IPS-NIHi7 (cell line): ENCODE results near the gene ATXN7L1.
A peak's percentile ranks its signal among the peaks of the same experiment; 100 is the strongest.

Experiments used
- DNase-seq: peaks from one replicate; pipeline ENCODE4 v3.0.0; 2012; ENCODE audit warnings: mixed read lengths; ENCODE audit errors: extremely low spot score

ATXN7L1 gene

DNA sequence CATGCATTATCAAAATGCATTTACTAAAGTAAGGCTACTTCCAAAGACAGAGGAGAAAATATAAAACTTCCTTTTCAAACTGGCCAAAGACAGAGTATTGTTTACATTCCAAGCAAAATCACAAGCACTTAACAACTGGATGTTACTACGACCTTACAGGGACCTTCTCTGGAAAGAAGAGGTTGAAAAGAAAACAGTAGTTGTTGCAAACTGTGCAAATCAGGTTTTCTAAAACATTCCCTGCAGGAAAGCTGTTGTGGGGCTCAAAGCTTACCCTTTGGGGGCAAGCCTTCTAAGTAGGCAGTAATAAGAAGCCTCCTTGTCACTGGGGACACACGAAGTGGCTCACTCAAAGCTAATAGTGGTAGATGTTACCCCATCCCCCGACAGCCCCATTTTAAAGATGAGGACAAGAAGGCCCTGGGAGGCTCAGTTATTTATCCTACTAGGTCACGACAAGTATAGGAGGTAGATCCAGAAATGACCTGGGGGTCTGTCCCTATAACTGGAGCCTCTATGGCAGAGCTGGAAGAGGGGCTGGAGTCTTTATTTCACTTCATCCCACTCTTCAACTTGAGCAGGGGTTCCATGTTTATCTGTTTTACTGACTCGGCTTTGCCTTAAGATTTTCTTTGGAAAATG, 46.6 kb downstream of the ATXN7L1 start:
- DNase-seq, result no peak

DNA sequence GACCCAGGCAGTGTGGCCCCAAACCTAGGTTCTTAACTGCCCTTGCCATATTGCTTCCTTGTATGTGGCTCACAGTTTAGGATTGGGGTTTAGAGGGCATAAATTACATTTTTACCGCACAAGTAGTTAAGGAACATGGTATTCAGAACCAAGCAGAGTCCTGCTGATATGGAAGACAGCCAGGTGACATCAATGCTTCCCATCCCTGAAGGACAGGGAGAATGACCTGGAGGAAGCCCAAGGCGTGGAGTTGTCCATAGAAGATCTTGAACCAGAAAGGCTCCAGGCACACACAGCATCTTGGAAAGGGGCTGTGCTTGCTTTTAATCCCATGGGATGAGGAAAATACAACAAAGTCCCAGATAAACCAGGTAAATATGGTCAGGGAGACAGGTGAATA, 48.3 kb downstream of the ATXN7L1 start:
- no peak for DNase-seq

DNA sequence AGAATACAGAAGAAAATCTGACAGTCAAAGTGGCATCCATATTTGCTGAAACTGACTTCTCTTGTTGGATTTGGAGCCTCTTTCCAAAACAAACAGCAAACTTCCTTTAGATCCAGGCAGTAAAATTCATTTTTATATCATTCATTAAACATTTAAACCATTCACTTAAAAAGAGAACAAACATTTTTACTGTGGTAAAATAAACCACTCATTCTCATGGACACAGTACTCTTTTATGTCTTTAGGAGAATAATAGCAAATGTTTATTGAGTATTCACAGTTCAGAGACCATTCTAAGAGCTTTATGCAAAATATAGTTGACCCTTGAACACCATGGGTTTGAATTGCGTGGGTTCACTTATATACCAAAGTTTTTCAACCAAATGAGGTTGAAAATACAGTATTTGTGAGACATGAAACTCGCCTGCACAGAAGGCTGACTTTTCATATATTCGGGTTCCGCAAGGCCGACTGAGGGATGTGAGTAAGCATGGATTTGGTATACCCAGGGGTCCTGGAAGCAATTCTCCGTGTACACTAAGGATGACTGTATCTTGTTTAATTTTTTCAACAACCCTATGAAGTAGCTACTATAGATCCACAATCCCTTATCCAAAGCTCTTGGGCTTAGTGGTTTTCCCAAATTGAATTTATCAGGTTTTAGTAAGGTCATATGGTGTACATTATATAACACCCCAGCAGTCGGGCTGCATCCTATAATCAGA, 49.1 kb downstream of the ATXN7L1 start:
- DNase-seq, result no peak

DNA sequence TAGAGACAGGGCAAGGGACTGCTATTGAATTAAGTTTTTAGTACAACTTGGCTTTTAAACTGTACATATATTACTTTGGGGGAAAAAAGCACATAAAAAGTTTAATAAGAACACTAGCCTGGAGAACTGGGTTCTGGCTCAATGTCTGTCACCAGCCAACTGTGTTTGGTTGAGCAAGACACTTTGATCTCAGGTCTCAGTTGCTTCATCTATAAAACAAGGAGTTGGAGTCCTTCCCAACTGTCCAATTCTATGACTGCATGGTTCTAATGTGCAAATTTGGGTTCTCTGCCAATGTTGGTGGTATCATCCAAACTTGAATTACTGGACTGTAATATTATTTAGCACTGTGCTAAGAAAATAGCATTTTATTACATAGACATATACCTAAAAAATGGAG, 50.3 kb downstream of the ATXN7L1 start:
- no peak for DNase-seq

DNA sequence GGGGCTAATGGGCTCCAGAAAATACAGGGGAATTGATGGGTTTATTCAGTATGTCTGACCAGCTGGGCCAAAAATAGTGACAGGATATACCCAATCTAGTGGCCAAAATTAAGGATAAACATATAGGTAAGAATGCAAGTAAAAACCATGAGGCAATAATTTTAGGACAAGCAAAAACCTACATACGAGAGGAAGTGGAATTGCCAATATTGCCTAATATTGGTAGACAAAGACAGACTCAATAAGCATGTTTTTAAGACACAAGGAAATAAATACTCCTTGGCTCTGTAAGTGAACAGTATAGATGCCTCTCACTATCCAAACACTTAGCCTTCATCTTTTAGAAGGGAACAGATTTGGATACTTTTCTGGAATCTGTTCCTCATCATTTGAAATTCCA, 51.0 kb downstream of the ATXN7L1 start:
- no peak for DNase-seq

DNA sequence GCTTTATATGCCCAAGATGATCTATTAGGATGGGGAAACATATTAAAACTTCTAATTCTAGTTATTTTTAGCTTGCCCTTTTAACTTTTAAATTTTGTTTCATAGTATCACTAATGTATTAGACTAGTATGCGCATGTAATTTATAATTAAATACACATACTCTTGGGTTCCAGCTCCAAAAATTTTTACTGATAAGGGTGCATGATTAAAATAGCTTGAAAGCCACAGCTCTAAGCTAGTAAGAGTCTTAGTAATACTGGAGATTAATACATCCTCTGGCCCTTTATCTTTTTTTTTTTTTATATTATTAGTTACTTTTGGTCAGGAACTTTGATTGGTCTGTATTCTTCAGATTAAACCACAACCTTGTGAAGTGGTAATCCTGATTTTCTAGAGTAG, 53.6 kb downstream of the ATXN7L1 start:
- DNase-seq, result no peak

DNA sequence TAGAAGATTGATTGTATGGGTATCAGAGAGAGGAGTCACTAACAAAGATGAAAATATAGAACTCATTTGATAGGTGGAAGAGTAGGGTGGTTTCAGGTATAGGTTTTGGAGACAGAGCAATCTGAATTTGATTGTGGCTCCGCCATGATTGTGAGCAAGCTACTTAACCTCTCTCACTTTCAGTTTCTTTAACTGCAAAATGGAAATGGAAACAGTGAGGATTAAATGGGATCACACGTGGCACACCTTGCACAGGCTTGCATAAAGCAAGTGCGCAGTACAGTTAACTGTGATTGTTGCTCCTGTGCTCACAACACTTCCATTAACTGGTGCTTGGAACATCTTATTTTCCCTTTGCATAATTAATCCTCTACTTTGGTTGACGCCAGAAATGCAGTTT, 54.9 kb downstream of the ATXN7L1 start:
- DNase-seq, result no peak

DNA sequence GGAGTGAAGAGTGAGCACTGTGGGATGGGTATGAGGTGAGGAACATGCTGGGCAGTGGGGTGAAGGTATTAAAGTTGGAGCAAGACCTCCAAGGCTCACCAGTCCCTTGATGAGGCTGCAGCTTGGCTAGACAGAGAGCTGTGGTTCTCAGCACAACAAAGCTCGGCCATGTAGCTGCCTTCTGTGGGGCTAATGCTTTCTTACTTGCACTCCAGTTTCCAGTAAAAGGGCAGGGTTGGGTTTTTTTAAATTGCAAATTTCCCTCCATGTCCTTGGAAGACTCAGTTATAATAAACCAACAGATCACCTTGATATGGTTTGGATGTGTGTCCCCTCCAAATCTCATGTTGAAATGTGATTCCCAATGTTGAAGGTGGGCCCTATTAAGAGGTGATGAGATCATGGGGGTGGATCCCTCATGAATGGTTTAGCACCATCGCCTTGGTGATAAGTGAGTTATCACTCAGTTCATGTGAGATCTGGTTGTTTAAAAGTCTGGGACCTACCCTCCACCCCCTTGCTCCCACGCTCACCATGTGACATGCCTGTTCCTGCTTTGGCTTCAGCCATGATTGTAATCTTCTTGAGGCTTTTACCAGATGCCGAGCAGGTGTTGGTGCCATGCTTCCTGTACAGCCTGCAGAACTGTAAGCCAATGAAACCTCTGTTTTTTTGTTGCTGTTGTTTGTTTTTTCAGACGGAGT, 55.9 kb downstream of the ATXN7L1 start:
- no peak for DNase-seq

DNA sequence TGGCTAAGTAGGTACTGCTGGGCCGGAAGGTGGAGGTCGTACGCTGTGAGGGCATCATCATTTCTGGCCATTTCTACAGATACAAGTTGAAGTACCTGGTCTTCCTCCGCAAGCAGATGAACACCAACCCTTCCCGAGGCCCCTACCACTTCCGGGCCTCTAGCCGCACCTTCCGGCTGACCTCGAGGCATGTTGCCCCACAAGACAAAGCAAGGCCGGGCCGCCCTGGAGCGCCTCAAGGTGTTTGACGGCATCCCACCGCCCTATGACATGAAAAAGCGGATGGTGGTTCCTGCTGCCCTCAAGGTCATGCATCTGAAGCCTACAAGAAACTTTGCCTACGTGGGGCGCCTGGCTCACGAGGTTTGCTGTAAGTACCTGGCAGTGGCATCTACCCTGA, 56.8 kb downstream of the ATXN7L1 start:
- no peak for DNase-seq

DNA sequence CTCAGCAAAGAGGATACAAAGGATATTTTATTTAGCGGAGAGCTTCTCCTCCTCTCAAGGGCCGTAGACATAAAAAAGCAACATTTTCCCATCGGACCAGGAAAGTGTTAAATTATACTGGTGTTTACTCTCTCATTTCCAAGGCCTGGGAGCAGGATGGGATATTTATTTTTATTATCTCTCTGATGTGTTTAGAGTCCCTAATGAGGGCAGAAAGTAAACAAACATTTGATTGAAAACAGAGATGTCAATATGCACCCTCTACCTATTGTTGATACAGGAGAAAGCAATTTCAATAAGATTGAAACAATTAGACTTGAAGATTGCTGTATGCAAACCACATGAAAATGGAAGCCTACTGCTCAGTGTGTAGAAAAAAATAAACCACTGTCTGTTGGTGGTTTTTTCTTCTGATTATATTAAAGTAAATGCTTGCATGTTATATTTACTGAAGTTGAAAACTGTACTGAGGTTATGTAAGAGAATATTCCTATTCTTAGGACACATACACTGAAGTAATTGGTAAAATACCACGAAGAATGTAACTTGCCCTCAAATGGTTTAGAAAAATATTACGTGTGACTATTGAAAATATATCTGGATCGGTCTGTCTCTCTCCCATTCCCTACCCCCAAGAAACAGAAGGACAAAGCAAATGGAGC, 59.3 kb downstream of the ATXN7L1 start:
- no peak for DNase-seq

DNA sequence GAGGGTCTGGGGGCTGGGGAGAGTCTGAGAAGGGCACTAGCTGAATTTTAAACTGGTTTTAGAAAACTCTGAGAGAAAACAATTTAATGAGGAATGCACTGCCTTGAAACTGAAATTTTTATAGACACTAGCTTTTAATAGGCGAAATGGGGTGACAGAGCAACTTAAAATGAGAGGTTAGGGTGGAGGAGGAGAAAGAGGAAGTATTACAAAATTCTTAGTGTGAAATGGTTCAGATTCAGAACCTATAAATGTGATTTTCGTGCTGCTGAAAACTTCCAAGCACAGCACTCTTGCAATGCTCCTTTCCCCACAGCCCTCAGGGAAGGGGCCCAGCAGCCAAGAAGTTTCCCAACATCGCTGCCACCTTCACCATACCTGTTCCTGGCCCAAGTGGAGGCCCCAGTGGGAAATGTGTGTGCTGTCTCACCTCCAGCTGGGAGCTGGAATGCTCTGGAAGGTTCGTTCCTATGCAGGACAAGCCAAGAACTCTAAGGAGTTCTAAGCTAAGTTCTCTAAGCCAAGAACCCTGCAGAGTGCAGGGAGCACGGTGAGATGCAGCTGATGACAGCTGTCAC, 60.0 kb downstream of the ATXN7L1 start:
- DNase-seq, result no peak

DNA sequence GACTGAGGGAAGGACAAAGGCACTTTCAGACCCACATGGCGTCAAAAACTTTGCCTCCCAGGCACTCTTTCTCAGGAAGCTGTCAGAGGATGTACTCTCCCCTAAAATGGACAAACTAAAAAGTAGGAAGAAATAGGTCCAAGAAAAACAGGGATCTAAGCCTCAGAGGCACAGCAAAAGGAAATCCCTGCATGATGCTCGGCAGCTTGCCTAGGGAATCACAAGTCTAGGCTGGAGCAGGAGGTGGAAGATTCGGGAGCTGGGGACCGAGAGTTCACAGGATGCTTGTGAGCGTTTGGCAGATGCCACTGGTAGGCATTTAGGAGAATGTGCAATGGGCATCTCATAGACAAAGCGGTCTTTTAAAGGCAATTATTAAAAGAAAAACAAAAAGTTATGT, 60.8 kb downstream of the ATXN7L1 start:
- no peak for DNase-seq

DNA sequence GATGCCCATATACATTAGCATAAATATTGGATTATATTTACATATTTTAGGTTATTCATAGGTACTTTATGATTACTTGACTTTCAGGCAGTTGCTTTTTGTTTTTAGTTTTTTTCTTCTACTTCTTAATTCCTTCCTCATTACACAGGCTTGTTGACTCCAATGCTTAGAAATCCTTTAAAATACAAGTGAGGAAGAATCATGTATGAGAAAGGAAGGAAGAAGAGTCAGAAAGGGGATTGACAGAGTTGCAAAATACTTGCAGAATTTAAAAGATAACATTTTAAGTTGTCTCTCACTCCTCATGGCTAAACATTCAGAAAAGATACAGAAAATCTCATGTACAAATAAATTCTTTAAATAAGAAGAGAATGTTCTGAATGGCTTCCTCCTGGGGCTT, 61.9 kb downstream of the ATXN7L1 start:
- no peak for DNase-seq

DNA sequence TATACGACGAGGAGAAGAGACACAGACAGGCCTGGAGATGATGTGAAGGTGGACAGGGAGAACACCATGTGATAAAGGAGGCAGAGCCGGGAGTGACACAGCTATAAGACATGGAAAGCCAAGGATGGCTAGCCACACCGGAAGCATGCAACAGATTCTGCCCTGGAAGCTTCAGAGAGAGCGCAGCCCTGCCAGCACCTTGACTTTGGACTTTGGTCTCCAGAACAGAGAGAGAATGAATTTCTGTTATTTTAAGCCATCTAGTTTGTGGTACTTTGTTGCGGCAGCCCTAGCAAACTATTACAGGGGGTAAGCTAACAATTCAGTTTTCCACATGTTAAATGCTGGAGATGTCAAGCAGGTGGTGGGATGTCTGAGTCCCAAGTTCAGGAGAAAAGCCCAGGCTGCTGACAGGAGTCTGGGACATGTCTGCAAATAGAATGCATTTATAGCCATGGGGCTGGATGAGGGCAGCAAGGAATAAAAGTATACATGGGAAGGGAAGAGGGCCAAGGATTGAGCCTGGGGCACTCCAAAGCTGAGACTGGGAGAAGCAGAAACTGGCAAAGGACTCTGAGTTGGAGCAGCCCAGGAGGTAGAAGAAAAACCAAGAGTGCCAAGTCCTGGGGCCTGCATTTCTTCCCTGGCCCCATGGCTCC, 65.1 kb downstream of the ATXN7L1 start:
- no peak for DNase-seq

DNA sequence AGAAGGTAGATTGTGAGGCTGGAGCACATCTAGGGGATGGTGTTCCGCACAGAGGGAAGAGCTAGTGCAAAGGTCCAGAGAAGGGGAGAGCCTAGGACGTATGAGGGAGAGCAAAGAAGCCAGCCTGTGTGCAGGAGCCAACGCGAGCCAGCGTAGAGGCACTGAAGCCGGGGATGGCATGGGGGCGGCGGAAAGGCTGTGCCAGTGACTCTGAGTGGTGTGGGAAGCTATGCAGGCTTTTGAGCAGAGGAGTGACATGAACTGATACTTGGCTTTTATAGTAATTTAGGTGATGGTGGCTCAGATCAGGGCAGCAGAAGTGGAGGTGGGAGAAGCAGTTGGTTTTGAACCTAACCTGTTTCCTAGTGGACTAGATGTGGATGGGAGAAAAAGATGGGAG, 65.8 kb downstream of the ATXN7L1 start:
- DNase-seq, result no peak

DNA sequence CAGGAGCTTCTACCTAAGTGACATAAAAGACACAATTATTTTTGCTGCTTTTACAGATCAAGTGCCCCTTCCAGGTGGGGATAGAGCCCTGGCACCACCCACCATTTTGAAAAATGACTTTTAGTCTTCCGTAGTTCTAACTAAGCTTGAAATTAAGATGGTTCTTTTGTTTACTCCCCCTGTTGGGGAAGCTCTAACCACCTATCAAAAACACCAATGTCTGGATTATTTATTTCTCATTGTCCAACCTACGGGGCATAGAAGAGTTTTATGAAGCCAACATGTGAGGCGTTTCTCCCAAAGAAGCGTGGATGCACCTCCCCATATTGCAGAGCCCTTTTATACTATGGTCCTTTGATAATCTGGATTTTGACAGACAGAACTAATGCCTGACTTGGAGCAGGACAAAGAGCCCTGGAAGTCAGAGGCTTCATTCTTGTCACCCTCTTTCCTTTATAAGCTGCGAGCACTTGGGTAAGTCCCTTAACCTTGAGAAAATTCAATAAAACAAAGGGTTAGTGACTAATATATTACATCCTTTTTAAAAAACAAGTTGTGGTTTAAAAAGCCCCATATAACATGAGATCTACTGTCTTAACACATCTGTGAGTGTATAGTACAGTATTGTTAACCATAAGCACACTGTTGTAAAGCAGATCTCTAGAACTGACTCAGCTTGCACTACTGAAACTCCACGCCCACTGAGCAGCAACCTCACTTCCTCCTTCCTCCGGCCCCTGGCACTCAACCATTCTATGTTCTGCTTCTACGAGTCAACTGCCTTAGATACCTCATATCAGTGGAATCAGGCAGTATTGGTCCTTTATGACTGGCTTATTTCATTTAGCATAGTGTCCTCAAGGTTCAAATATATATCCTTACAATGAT, 67.5 kb downstream of the ATXN7L1 start:
- no peak for DNase-seq

DNA sequence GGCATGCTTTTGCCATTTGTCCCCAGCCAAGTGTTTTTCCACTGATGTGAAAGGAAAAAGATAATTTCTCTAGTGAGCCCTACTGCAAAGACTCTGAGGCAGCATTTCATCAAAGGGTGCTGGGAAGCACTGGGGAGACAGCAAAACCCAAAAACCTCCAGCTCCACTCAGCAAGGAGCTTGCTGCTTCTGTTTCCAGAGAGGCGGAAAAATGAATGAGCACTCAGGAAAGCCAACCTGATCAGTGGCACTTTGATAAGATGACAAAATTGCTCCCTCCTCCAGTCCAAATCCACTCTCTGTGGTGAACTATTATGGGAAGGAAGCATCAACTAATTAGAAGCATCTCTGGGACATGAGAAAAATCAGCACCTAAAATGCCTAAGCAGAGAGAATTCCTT, 68.2 kb downstream of the ATXN7L1 start:
- DNase-seq, result no peak

DNA sequence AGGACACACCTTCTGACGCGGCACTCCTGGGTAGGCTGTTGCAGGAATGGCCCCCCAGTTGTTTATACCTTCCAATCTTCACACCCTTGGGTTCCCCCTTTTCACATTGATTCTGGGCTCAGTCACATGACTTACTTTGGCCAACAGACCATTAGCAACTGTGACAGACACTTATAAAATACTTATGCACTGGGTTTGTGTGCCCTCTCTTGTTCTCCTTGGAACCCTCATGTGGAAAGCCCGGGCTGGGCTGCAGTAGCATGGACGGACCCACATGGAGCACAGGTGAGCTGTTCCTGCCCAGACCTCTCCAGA, 69.0 kb downstream of the ATXN7L1 start:
- no peak for DNase-seq

DNA sequence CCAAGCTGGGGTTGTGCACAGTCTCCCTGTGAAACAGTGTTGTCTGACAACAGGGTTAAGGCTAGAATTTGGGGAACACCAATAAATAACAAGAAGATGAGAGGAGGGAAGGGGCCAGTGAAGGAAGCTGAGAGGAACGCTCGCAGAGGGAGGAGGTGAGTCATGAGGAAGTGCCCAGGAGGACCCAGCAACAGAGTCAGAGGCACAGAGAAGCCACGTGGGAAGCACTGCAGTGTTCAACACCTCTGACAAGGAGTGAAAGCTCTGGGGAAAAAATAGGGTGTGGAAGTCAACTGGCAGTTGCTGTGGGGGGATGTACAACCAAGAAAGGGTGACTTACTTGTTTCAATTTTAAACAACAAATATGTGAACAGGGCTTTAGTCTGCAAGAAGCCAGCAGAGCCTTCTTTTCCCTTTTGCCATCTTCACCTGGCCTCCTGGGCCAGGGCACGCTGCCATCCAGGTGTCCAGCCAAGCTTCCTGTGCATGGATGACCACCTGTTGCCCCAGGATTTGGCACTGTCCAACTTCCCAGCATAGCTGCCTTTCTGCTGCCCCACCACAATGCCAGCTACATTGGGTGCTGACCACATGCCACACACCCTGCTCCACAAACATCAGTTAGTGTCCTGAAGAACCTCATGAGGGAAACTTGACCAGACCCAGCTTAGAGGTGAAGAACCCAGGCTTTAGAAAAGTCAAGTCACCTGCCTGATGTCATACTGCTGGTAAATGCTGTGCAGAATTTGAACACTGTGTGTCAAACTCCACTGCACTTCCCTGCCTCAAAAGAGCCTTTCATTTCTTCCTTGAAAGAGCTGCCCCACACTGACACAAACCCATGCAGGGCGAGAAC, 69.6 kb downstream of the ATXN7L1 start:
- DNase-seq, result peak; percentile 56

DNA sequence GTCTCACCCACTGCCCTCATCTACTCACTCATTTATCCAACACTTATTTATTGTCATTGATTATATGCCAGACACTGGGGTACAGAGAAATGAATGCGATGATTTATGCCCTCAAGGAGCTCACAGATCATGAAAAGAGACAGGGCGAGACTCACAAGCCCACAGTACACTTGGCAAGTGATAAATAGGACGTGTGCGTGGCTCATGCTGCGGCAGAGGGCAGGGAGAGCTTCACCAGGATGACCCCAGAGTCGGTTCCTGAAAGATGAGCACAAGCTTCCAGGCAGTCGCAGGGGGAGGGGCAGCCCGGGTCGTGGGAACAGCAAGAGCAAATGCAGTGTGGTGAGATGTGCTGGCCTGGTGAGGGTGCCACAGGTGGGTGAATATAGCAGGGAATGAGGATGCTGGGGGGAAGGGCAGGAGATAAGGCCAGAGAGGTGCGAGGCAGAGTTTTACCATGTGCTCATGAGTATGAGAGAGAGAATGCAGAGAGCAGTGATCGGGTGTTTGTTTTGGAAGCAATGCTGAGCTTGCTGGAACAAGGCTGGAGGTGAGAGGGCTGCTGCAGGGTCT, 70.9 kb downstream of the ATXN7L1 start:
- peak; percentile 56 for DNase-seq
